K562 (cell line): ENCODE measurements around the gene HSPA1L. TPM values are rescaled to one million over a fixed set of nuclear protein-coding genes. Genes with fewer than 3 reads are reported as not detected.

Experiments used
- BCL6 ChIP-seq: fragments of 250-450 bp; sonication (Bioruptor Pico); IDR thresholded peaks from 2 replicates; pipeline ENCODE4 v1.4.0; 2020
- CREB3 ChIP-seq: fragments of 450-650 bp; conservative IDR thresholded peaks from 2 replicates; pipeline ENCODE4 v1.6.1; 2016; ENCODE audit warnings: missing genetic modification characterization, low read depth, mild to moderate bottlenecking, missing compliant biosample characterization, moderate library complexity
- MXD1 ChIP-seq: fragments of 250-450 bp; sonication (Bioruptor Pico); IDR thresholded peaks from 2 replicates; pipeline ENCODE4 v1.8.0; 2021; ENCODE audit warnings: borderline replicate concordance, mild to moderate bottlenecking, moderate library complexity; ENCODE audit not compliant: poor library complexity, severe bottlenecking
- NR0B1 ChIP-seq: fragments of 450-650 bp; IDR thresholded peaks from one replicate; pipeline ENCODE4 v1.6.1; 2018; ENCODE audit warnings: mild to moderate bottlenecking, moderate library complexity; ENCODE audit not compliant: partially characterized antibody
- POLR2H ChIP-seq: IDR thresholded peaks from 2 replicates; pipeline ENCODE4 v1.6.1; 2016; ENCODE audit warnings: missing genetic modification characterization, low read depth, mild to moderate bottlenecking, control low read depth, missing compliant biosample characterization, moderate library complexity
- PTRF ChIP-seq: fragments of 450-650 bp; IDR thresholded peaks from 2 replicates; pipeline ENCODE4 v1.6.1; 2016; ENCODE audit warnings: mild to moderate bottlenecking, missing genetic modification characterization, missing compliant biosample characterization
- PURB ChIP-seq: sonication (generic); formaldehyde crosslinking; IDR thresholded peaks from 2 replicates; pipeline ENCODE4 v1.9.0; 2021; ENCODE audit warnings: low read depth, mild to moderate bottlenecking, missing genetic modification reagents
- SMARCE1 ChIP-seq: fragments of 450-650 bp; IDR thresholded peaks from 2 replicates; pipeline ENCODE4 v1.7.1; 2016; ENCODE audit warnings: mild to moderate bottlenecking
- SRF ChIP-seq, 2 experiments: fragments of 250-450, 450-650 bp in 1 of 2; sonication (Bioruptor Pico) in 1 of 2; sonication (generic) in 1 of 2; formaldehyde crosslinking; IDR thresholded peaks; 2 replicates each; pipeline versions ENCODE4 v1.5.0 to v1.5.1; 2020 to 2022; ENCODE audit warnings: mild to moderate bottlenecking in 1 of 2, missing genetic modification reagents in 1 of 2
- TAL1 ChIP-seq: fragments of 450-650 bp; IDR thresholded peaks from 2 replicates; pipeline ENCODE4 v1.6.1; 2016; ENCODE audit warnings: mild to moderate bottlenecking
- TCF3 ChIP-seq: sonication (generic); formaldehyde crosslinking; IDR thresholded peaks from 2 replicates; pipeline ENCODE4 v1.4.0; 2020; ENCODE audit warnings: mild to moderate bottlenecking, missing genetic modification reagents
- U2AF2 ChIP-seq: fragments of 200-400 bp; formaldehyde crosslinking; optimal IDR thresholded peaks from 2 replicates; pipeline ENCODE3; 2017; ENCODE audit warnings: low read depth, mild to moderate bottlenecking, low read length
- ZBTB33 ChIP-seq: sonication (generic); formaldehyde crosslinking; IDR thresholded peaks from 2 replicates; pipeline ENCODE4 v1.8.1; 2023; ENCODE audit warnings: mild to moderate bottlenecking, missing genetic modification reagents
- ZHX1 ChIP-seq: fragments of 150-350 bp; conservative IDR thresholded peaks from 2 replicates; pipeline ENCODE4 v1.6.1; 2014; ENCODE audit warnings: low read length
- ZNF316 ChIP-seq: fragments of 450-650 bp; IDR thresholded peaks from 2 replicates; pipeline ENCODE4 v1.6.1; 2016
- ZNF384 ChIP-seq: IDR thresholded peaks from 2 replicates; pipeline ENCODE4 v1.6.1; 2012; ENCODE audit warnings: low read depth, low read length, improper control_type of control experiment
- ZNF764 ChIP-seq: fragments of 250-450 bp; sonication (Bioruptor Pico); IDR thresholded peaks from 2 replicates; pipeline ENCODE4 v1.4.0; 2020; ENCODE audit warnings: low read depth, mild to moderate bottlenecking, moderate library complexity
- polyA plus RNA-seq, 8 experiments: library from polyadenylated mRNA; depleted of rRNA in 4 of 8; stranded (reverse) in 5 of 8; unstranded in 3 of 8; fragments of >200 nt; fragmentation: Nextera tagmentation in 2 of 8; fragmentation: Illumina TruSeq in 1 of 8; extraction: Ambion mirVana in 2 of 8; extraction: Trizol in 1 of 8; gene quantifications; 2 replicates each; pipeline versions ENCODE4 v1.2.1 to v1.2.3, GENCODE V29; 2011 to 2014; ENCODE audit warnings: inconsistent platforms in 1 of 8, missing spikeins in 1 of 8
- total RNA-seq, 7 experiments: library from RNA; depleted of rRNA in 6 of 7; stranded (reverse); fragments of >200 nt in 6 of 7; fragmentation: Illumina TruSeq in 2 of 7; extraction: Trizol in 2 of 7; gene quantifications; 2 replicates each; pipeline versions ENCODE4 v1.2.1 to v1.2.3, GENCODE V29; 2011 to 2021; ENCODE audit warnings: low replicate concordance in 1 of 7

HSPA1L gene
- total and polyA plus RNA-seq, 9 of the 15 experiments (the other 6 are each of a cell fraction or from before 2014, with no cell fraction given), result 0.14 to 2.1 (median 1.3) TPM

GRCh38 chr6:31795616-31796298, 19.3 kb downstream of the HSPA1L start, which contains the start of gene VARS1 (continued):
- TF ChIP-seq TAL1 (no peak), ZBTB33 (CRISPR knock-in tag) (0 out of 2 replicates have a peak, but pooled peaks have one; percentile 18), ZNF316 (no peak), TCF3 (CRISPR knock-in tag) (peak; percentile 69), SRF (CRISPR knock-in tag; IDR thresholded peaks at IDR 0.05) (peak in 1 of 2 experiments; percentile 84; a peak in 2 of 4 replicates), ZHX1 (peak; percentile 62; the same call in 1 of the 2 replicates), SMARCE1 (no peak; the same call in 1 of the 2 replicates), CREB3 (tag) (no peak), ZNF764 (CRISPR knock-in tag) (no peak), PURB (CRISPR knock-in tag) (no peak), NR0B1 (no peak), U2AF2 (no peak), MXD1 (peak; percentile 100), POLR2H (tag) (no peak), ZNF384 (peak; percentile 82), BCL6 (CRISPR knock-in tag) (no peak), PTRF (tag) (no peak)
